ACC112 (cell line): ENCODE data around the gene MBLAC2.

Experiments used
- H2AFZ ChIP-seq: fragments of 200-600 bp; sonication (generic); one replicate; pipeline ENCODE4 v1.6.0; 2017; ENCODE audit warnings: antibody characterized with exemption, low read length; ENCODE audit not compliant: unreplicated experiment
- H3K27ac ChIP-seq: fragments of 200-600 bp; sonication (generic); 2 replicates; pipeline ENCODE4 v1.5.1; 2014; ENCODE audit warnings: low read depth, mild to moderate bottlenecking, antibody characterized with exemption, low read length, moderate library complexity
- H3K27me3 ChIP-seq: fragments of 200-600 bp; sonication (generic); 2 replicates; pipeline ENCODE4 v1.6.1; 2014; ENCODE audit warnings: mild to moderate bottlenecking, antibody characterized with exemption, low read length, moderate library complexity, mixed read lengths; ENCODE audit not compliant: insufficient read depth
- H3K36me3 ChIP-seq: fragments of 200-600 bp; sonication (generic); 2 replicates; pipeline ENCODE4 v1.6.1; 2016; ENCODE audit warnings: mild to moderate bottlenecking, antibody characterized with exemption, low read length, moderate library complexity, mixed read lengths; ENCODE audit not compliant: insufficient read depth
- H3K4me1 ChIP-seq: fragments of 200-600 bp; sonication (generic); one replicate; pipeline ENCODE4 v1.6.1; 2016; ENCODE audit warnings: low read length, mixed read lengths; ENCODE audit not compliant: insufficient read depth, unreplicated experiment, control insufficient read depth
- H3K4me3 ChIP-seq: fragments of 200-600 bp; sonication (generic); 2 replicates; pipeline ENCODE4 v1.5.1; 2014; ENCODE audit warnings: mild to moderate bottlenecking, low read depth, low read length
- H3K79me2 ChIP-seq: fragments of 200-600 bp; sonication (generic); one replicate; pipeline ENCODE4 v1.6.0; 2016; ENCODE audit warnings: low read length; ENCODE audit not compliant: control insufficient read depth, unreplicated experiment, insufficient read depth

MBLAC2 gene

DNA sequence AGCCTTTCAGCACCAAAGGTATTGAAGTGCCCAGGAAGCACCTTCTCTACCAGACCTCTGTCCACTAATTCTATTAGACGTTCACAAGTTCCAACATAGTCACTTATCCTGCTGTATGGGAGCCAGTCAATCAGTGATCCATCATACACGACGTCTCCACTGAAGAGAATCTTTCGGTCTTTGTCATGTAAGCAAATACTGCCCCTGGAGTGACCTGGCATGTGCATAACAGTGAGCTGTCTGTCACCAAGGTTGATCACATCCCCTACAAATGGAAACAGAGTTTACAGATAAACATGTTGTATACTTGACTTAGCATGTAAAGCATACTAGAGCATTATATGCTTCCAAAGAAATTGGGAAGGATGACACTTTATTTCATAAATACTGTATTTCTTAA lies 13.3 kb downstream of the MBLAC2 start:
- no peaks in the 10 kb centered on the region for H3K4me1 ChIP-seq
- no peaks in the 10 kb centered on the region; the same call in 1 of the 2 replicates for H3K36me3 ChIP-seq
- H3K79me2 ChIP-seq = peaks cover 8% of the 10 kb centered on the region
- no peaks in the 10 kb centered on the region for H3K27me3 ChIP-seq
- H3K4me3 ChIP-seq = no peak overlapping the region
- no peak overlapping the region for H2AFZ ChIP-seq
- no peak overlapping the region for H3K27ac ChIP-seq

DNA sequence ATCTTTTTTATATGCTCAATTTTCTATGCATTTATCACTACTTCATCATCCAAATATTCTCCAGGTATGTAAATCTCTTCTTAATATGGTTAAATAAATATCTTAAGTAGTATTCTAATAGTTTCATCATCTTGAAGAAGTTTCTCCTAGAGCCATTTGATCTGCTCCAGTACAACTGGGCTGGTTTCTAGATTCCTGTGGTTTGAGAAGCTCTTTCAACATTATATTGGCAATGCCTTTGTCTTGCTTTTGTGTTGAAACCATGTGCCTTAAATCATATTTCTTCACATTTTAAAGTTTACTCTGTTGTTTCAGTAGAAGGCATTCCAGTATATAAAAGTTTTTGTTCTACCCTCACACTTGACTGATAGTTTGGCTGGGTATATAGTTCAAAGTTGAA lies 27.6 kb downstream of the MBLAC2 start:
- Histone ChIP-seq H2AFZ (no peak overlapping the region), H3K4me3 (no peak overlapping the region), H3K79me2 (no peaks in the 10 kb centered on the region), H3K4me1 (no peaks in the 10 kb centered on the region), H3K27ac (no peak overlapping the region), H3K27me3 (no peaks in the 10 kb centered on the region), H3K36me3 (no peaks in the 10 kb centered on the region)

DNA sequence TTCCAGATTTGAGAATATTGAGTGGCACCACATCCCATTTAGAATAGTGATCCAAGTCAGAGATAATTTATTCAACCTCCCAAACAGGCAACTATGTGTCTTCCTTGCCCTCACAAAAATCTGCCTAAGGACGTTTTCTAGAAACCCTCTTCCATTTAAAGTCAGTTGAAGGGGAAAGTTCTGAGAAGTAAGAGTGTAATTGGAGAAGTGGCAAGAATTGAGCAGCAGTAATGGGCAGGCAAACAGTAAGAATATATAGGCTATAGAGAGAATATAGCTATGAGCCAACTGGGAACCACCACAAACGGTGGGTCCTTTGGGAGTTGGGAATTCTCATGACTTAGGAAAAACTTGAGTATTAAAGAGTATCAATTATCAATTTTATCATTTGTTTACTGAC lies 33.9 kb downstream of the MBLAC2 start:
- Histone ChIP-seq H3K36me3 (no peaks in the 10 kb centered on the region), H3K27me3 (no peaks in the 10 kb centered on the region), H3K27ac (no peak overlapping the region), H3K4me3 (no peak overlapping the region), H3K79me2 (no peaks in the 10 kb centered on the region), H3K4me1 (no peaks in the 10 kb centered on the region), H2AFZ (peak overlapping the region; percentile 89)

DNA sequence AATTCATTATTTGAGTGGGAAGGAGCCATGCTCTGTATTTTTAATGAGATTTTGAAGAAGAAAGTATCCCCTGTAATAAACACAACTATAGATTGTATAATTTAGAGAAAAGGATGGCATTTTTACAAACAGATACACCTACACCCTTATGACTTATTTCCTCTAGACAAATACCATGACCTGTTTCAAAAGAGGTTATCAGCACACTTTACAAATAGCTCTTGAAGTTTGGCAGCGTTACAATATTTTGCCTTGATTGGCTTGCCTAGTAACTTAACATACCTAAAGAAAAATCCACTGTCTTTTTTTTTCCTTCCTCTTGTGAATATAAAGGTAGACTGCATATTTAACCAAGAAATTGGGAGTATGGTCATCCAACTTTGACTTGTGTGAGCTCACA lies 36.5 kb downstream of the MBLAC2 start:
- Histone ChIP-seq H3K4me1 (no peaks in the 10 kb centered on the region), H3K27me3 (no peaks in the 10 kb centered on the region), H2AFZ (no peak overlapping the region), H3K36me3 (no peaks in the 10 kb centered on the region), H3K4me3 (no peak overlapping the region), H3K79me2 (no peaks in the 10 kb centered on the region), H3K27ac (no peak overlapping the region)

DNA sequence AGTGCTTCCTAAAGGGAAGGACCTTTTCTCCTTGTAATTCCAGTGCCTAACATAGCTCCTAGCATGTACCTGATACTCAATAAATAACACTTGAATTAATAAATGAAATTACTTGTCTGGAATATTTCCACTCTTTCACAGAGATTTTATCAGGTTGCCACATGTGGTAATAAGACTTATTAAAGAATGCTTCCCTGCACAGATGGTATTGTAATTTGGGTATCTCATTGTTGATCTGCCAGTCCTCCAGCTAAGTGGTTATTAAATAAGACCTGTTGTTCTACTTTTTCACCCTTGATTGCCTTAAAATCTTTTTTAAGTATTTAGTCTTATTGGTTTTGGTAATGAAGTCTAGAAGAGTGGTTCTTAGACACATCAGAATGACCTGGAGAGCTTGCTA lies 36.9 kb downstream of the MBLAC2 start:
- no peak overlapping the region for H3K27ac ChIP-seq
- no peak overlapping the region for H3K4me3 ChIP-seq
- H3K4me1 ChIP-seq = no peaks in the 10 kb centered on the region
- no peak overlapping the region for H2AFZ ChIP-seq
- H3K79me2 ChIP-seq = no peaks in the 10 kb centered on the region
- no peaks in the 10 kb centered on the region for H3K36me3 ChIP-seq
- no peaks in the 10 kb centered on the region for H3K27me3 ChIP-seq

DNA sequence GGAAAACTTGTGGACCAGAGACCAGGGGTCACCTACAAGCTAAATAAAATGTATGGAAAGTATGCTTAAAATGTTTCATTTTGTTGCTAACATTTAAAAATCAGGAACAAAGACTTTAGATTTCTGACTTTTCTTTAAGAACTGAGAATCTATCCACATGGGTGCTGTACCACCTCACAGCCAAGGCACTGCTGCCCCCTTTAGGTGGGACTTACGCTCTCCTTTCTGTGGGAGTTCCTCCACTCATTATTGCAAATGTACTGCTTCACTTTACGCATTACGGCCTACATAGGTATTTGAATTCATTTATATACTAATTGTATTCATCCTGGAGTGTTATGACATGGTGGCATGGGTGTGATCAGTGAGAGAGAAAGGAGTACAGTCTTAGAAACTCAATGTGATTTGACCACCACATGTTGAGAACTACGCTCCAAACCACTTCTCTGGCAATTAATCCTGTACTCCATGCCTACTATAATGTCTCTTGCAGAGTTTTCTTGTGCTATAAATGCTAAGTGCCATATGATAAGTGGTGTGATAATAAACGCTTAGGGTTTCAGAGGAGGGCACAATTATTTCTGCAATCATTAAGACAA lies 40.4 kb downstream of the MBLAC2 start:
- no peaks in the 10 kb centered on the region for H3K79me2 ChIP-seq
- H3K27me3 ChIP-seq = no peaks in the 10 kb centered on the region
- no peak overlapping the region for H3K27ac ChIP-seq
- no peak overlapping the region for H3K4me3 ChIP-seq
- no peaks in the 10 kb centered on the region for H3K36me3 ChIP-seq
- no peaks in the 10 kb centered on the region for H3K4me1 ChIP-seq
- H2AFZ ChIP-seq = peak overlapping the region; percentile 30

DNA sequence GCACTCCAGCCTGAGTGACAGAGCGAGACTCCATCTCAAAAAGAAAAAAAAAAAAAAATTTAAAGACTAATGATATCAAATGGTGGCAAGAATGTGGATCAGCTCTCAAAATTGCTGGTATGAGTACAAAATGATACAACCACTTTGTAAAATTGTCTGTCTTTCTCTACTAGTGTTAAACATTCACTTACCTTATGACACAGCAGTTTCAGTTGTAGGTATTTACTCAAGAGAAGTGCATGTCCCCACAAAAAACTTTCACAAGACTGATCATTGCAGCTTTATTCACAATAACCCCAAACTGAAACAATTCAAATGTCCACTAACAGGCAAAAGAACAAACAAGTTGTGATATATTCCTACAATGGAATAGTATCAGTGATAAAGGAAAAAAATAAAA lies 50.3 kb downstream of the MBLAC2 start:
- Histone ChIP-seq H3K36me3 (no peaks in the 10 kb centered on the region), H3K27ac (no peak overlapping the region), H3K4me1 (no peaks in the 10 kb centered on the region), H3K4me3 (no peak overlapping the region), H3K27me3 (no peaks in the 10 kb centered on the region), H3K79me2 (no peaks in the 10 kb centered on the region), H2AFZ (no peak overlapping the region)

DNA sequence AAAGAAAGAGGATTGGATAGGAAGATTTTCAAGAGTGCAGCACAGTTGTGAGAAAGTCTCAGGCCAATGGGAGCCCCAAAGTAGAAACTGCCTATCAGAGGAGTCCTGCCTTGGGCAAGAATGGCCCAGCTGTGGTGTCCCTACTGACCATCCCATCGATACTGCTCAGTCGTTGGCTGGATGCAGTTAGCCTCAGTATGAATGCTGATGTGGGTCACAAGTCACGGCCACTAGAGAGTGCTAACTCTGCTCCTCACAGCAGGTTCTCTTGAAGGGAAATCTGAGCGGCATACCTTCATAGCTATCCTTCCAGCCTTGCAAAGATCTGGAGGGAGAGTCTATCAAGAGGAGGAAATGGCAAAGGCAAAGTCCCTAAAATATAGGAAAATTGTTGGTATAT lies 53.4 kb downstream of the MBLAC2 start:
- Histone ChIP-seq H3K36me3 (no peaks in the 10 kb centered on the region), H3K4me1 (no peaks in the 10 kb centered on the region), H3K27me3 (no peaks in the 10 kb centered on the region), H3K27ac (no peak overlapping the region), H3K4me3 (no peak overlapping the region), H3K79me2 (no peaks in the 10 kb centered on the region), H2AFZ (no peak overlapping the region)

DNA sequence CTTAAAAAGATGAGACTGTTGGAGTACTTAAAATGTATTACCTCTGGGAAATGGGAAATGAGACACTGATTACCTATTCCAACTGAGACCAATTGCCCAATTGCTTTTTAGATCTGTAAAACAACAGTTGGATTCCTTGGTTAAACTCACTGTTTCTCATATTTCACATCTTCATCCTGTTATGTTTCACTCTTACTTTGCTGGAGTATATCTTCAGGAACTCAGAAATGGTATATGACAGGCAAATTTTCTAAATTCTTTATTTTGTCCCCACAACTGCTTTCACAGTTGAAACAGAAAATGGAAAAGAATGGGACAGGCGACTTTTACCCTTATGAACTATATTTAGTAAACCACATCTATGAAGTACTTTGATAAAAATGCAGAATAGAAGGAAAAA lies 56.4 kb downstream of the MBLAC2 start:
- no peaks in the 10 kb centered on the region for H3K4me1 ChIP-seq

DNA sequence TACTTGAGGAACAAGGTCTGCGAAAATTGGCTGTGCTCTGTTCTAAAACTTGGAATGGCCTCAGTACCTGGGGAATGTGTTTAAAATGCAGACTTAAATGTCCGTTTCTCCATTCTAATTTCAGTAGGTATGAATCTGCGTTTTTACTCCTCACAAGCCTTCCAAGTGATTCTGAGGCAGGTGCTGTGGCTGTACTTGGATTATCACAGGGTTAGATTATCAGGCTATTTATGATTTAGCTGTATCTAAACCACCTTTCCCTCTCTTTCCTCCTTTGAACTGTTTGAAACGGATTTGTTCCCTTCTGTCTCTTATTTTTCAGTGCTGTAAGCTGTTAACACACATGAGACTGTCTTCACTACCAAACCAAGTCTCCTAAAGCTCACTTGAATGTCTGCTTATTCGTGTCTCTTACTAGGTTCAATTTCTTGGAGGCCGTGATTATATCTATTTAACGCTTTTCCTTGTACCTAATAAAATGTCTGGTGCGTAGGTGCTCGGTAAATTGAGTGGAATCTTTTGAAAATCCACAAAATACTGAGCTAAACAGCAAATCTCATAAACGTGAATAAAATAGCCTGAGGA lies 64.3 kb downstream of the MBLAC2 start:
- Histone ChIP-seq H3K4me1 (peaks cover 25% of the 10 kb centered on the region), H2AFZ (peak overlapping the region; percentile 93), H3K36me3 (peaks cover 1% of the 10 kb centered on the region; the same call in 1 of the 2 replicates), H3K4me3 (peak overlapping the region; percentile 96), H3K27ac (peak overlapping the region; percentile 58), H3K79me2 (peaks cover 12% of the 10 kb centered on the region), H3K27me3 (no peaks in the 10 kb centered on the region)

More for the DNA sequence above, 56.4 kb downstream of the MBLAC2 start:
- Histone ChIP-seq H3K27ac (no peak overlapping the region), H3K36me3 (no peaks in the 10 kb centered on the region), H3K27me3 (no peaks in the 10 kb centered on the region), H3K4me3 (no peak overlapping the region), H3K79me2 (no peaks in the 10 kb centered on the region), H2AFZ (no peak overlapping the region)
